HepG2 (cell line): Measurements from ENCODE around the gene BMPR2. TPM values are rescaled to one million over a fixed set of nuclear protein-coding genes. Genes with fewer than 3 reads are reported as not detected.

Experiments used
- CAMTA2 ChIP-seq: sonication (generic); formaldehyde crosslinking; IDR thresholded peaks from 2 replicates; pipeline ENCODE4 v1.4.0; 2020; ENCODE audit warnings: mild to moderate bottlenecking, missing genetic modification reagents, borderline replicate concordance
- DRAP1 ChIP-seq: IDR thresholded peaks from 2 replicates; pipeline ENCODE4 v1.6.1; 2016; ENCODE audit warnings: missing genetic modification reagents, missing compliant biosample characterization
- EED ChIP-seq: sonication (generic); formaldehyde crosslinking; IDR thresholded peaks from 2 replicates; pipeline ENCODE4 v1.5.0; 2020; ENCODE audit warnings: mild to moderate bottlenecking, missing genetic modification reagents
- FOXC1 ChIP-seq: sonication (generic); formaldehyde crosslinking; IDR thresholded peaks from 2 replicates; pipeline ENCODE4 v1.8.0; 2022; ENCODE audit warnings: mild to moderate bottlenecking, missing genetic modification reagents, borderline replicate concordance
- FUBP1 ChIP-seq: sonication (generic); formaldehyde crosslinking; IDR thresholded peaks from 2 replicates; pipeline ENCODE4 v1.5.1; 2020; ENCODE audit warnings: missing genetic modification reagents, mild to moderate bottlenecking, borderline replicate concordance
- GATAD2A ChIP-seq: IDR thresholded peaks from 2 replicates; pipeline ENCODE4 v1.6.1; 2016
- HNF4G ChIP-seq, 2 experiments: sonication (generic) in 1 of 2; formaldehyde crosslinking in 1 of 2; IDR thresholded peaks; 2 replicates each; pipeline versions ENCODE4 v1.4.0 to v1.6.1; 2011 to 2020; ENCODE audit warnings: borderline replicate concordance in 2 of 2, low read depth in 2 of 2, mild to moderate bottlenecking in 2 of 2, low read length in 1 of 2, missing genetic modification reagents in 1 of 2, moderate library complexity in 1 of 2
- HOMEZ ChIP-seq: IDR thresholded peaks from 2 replicates; pipeline ENCODE4 v1.6.1; 2016; ENCODE audit warnings: low read depth
- MYNN ChIP-seq: sonication (generic); formaldehyde crosslinking; IDR thresholded peaks from 2 replicates; pipeline ENCODE4 v1.4.0; 2020; ENCODE audit warnings: mild to moderate bottlenecking, low read depth, missing genetic modification reagents
- RARG ChIP-seq: sonication (generic); formaldehyde crosslinking; IDR thresholded peaks from 2 replicates; pipeline ENCODE4 v1.4.0; 2020; ENCODE audit warnings: low read depth, mild to moderate bottlenecking, missing genetic modification reagents
- SATB2 ChIP-seq: sonication (generic); formaldehyde crosslinking; IDR thresholded peaks from 2 replicates; pipeline ENCODE4 v1.5.0; 2020; ENCODE audit warnings: missing genetic modification reagents
- SIX1 ChIP-seq: sonication (generic); formaldehyde crosslinking; IDR thresholded peaks from 2 replicates; pipeline ENCODE4 v1.4.0; 2020; ENCODE audit warnings: missing genetic modification reagents, borderline replicate concordance
- TEF ChIP-seq: sonication (generic); formaldehyde crosslinking; IDR thresholded peaks from 2 replicates; pipeline ENCODE4 v1.5.0; 2020; ENCODE audit warnings: missing genetic modification reagents
- YEATS4 ChIP-seq: sonication (generic); formaldehyde crosslinking; IDR thresholded peaks from 2 replicates; pipeline ENCODE4 v1.4.0; 2020; ENCODE audit warnings: missing genetic modification reagents, borderline replicate concordance
- ZBTB38 ChIP-seq: sonication (generic); formaldehyde crosslinking; IDR thresholded peaks from 2 replicates; pipeline ENCODE4 v1.5.1; 2020; ENCODE audit warnings: mild to moderate bottlenecking, missing genetic modification reagents
- ZFP37 ChIP-seq: sonication (generic); formaldehyde crosslinking; IDR thresholded peaks from 2 replicates; pipeline ENCODE4 v1.4.0; 2020; ENCODE audit warnings: missing genetic modification reagents, borderline replicate concordance
- ZNF124 ChIP-seq: sonication (generic); formaldehyde crosslinking; IDR thresholded peaks from 2 replicates; pipeline ENCODE4 v1.4.0; 2020; ENCODE audit warnings: missing genetic modification reagents
- ZNF281 ChIP-seq: sonication (generic); formaldehyde crosslinking; IDR thresholded peaks from 2 replicates; pipeline ENCODE4 v1.4.0; 2020; ENCODE audit warnings: missing genetic modification reagents, borderline replicate concordance
- ZNF414 ChIP-seq: sonication (generic); formaldehyde crosslinking; IDR thresholded peaks from 2 replicates; pipeline ENCODE4 v1.5.0; 2020; ENCODE audit warnings: missing genetic modification reagents
- ZNF616 ChIP-seq: sonication (generic); formaldehyde crosslinking; IDR thresholded peaks from 2 replicates; pipeline ENCODE4 v1.5.0; 2020; ENCODE audit warnings: low read depth, mild to moderate bottlenecking, missing genetic modification reagents
- polyA plus RNA-seq, 8 experiments: library from polyadenylated mRNA; depleted of rRNA in 3 of 8; stranded (reverse) in 7 of 8; unstranded in 1 of 8; fragments of >200 nt; fragmentation: Illumina TruSeq in 4 of 8; extraction: Trizol in 4 of 8; gene quantifications; 2 replicates each; pipeline versions ENCODE4 v1.2.1 to v1.2.3, GENCODE V29; 2011 to 2016; ENCODE audit warnings: low read depth in 4 of 8, missing spikeins in 1 of 8, mixed read lengths in 1 of 8; ENCODE audit not compliant: insufficient read depth in 1 of 8
- total RNA-seq, 5 experiments: library from RNA; depleted of rRNA; stranded (reverse); fragments of >200 nt; fragmentation: Illumina TruSeq; extraction: Trizol; gene quantifications; 2 replicates each; pipeline ENCODE4 v1.2.3, GENCODE V29; 2016; ENCODE audit warnings: low read depth in 1 of 5

Gene BMPR2
- total and polyA plus RNA-seq, 2 of the 13 experiments (the other 11 are each of a cell fraction or from before 2014, with no cell fraction given), result 5.5 to 10.3 TPM

GRCh38 chr2:202375609-202376408, at the start of gene BMPR2 (continued):
- TF ChIP-seq ZNF414 (CRISPR knock-in tag) (no peak; the same call in 1 of the 2 replicates), TEF (CRISPR knock-in tag) (no peak; the same call in 1 of the 2 replicates), HOMEZ (peak; percentile 40; the same call in 1 of the 2 replicates), ZNF124 (CRISPR knock-in tag) (no peak), ZNF281 (CRISPR knock-in tag) (no peak; the same call in 1 of the 2 replicates), FOXC1 (peak; percentile 88; the same call in 1 of the 2 replicates), SIX1 (CRISPR knock-in tag) (no peak), ZBTB38 (CRISPR knock-in tag) (peak; percentile 62; the same call in 1 of the 2 replicates), RARG (CRISPR knock-in tag) (no peak), CAMTA2 (CRISPR knock-in tag) (peak; percentile 87; the same call in 1 of the 2 replicates), ZFP37 (peak; percentile 10; the same call in 1 of the 2 replicates), HNF4G (IDR thresholded peaks at IDR 0.05; ENCODE audit: borderline replicate concordance, low read depth, low read length) (peak; percentile 17; the same call in 1 of the 2 replicates), HNF4G (CRISPR knock-in tag; IDR thresholded peaks at IDR 0.05; ENCODE audit: borderline replicate concordance, low read depth) (no peak), EED (CRISPR knock-in tag) (0 out of 2 replicates have a peak, but pooled peaks have one; percentile 85), GATAD2A (CRISPR knock-in tag) (peak; percentile 54; the same call in 1 of the 2 replicates), SATB2 (no peak), MYNN (CRISPR knock-in tag) (peak; percentile 61; the same call in 1 of the 2 replicates), YEATS4 (CRISPR knock-in tag) (peak; percentile 85), DRAP1 (CRISPR knock-in tag) (peak; percentile 68), ZNF616 (CRISPR knock-in tag) (peak; percentile 89), FUBP1 (no peak)
